CD4-positive, alpha-beta T cell treated with Interleukin-21 for 1 hour (primary cell): ENCODE results near the gene UIMC1.
"Not testable (repeated sequence)": the region's sequence is repeated elsewhere in the genome, so short reads cannot be mapped to it uniquely, and the experiment has no call there.

Experiments
- DNase-seq: peaks from one replicate; pipeline ENCODE4 v3.0.0-alpha.2; 2020

Gene UIMC1

DNA sequence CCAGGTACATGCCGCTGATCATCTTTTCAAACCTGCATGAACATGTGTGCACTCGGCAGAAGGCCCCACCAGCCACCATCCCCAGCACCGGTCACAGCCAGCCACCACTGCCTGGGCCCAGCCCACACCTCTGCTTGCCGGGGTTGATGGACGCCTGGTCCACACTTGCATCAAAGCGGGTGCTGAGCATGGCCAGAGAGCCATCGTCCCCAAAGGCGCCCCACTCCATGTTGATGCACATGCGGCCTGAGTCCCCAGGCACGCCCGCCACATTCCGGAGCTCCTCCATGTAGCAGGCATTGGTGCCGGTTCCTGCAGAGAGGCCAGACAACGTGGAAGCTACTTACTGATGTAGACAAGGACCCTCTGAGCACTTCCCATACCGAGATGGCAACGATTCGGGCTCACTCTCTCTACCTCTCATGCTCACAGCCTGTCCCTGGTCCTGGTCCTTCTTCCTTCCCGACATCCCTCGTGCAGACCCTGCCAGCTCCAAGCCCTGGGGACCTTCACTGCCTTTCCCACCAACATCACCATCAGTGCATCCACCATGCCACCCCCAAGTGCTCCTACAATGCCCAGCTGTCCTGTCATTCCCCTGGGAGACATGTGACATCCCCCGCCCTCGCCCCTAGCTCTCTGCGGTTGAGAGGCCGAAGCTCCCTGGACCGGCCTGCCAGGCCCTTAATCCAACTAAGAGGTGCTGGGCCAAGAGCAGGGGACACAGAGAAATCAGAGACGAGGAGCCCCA lies 124.6 kb downstream of the UIMC1 start:
- no peak for DNase-seq

GRCh38 chr5:176881021-176881749 lies 125.4 kb downstream of the UIMC1 start:
- no peak for DNase-seq

GRCh38 chr5:176880366-176881020 lies 126.1 kb downstream of the UIMC1 start:
- no peak for DNase-seq

DNA sequence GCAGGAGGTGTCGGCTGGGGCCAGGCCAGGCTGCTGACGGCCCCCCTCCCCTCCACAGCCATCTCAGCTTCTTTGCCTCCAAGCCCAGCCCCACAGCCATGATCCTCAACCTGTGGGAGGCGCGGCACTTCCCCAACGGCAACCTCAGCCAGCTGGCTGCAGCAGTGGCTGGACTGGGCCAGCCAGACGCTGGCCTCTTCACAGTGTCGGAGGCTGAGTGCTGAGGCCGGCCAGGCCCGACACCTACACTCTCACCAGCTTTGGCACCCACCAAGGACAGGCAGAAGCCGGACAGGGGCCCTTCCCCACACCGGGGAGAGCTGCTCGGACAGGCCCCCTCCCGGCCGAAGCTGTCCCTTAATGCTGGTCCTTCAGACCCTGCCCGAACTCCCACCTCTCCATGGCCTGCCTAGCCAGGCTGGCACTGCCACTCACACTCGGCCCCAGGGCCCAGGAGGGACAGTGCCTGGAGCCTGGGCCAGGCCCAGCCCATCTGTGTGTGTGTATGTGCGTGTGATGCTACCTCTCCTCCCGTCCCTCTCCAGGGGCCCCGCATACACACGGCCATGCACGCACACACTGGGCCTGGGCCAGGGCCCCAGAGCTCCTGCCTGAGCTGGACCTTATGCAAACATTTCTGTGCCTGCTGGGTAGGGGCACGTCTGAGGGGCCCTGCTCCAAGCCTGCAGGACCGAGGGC lies 126.8 kb downstream of the UIMC1 start:
- no peak for DNase-seq

DNA sequence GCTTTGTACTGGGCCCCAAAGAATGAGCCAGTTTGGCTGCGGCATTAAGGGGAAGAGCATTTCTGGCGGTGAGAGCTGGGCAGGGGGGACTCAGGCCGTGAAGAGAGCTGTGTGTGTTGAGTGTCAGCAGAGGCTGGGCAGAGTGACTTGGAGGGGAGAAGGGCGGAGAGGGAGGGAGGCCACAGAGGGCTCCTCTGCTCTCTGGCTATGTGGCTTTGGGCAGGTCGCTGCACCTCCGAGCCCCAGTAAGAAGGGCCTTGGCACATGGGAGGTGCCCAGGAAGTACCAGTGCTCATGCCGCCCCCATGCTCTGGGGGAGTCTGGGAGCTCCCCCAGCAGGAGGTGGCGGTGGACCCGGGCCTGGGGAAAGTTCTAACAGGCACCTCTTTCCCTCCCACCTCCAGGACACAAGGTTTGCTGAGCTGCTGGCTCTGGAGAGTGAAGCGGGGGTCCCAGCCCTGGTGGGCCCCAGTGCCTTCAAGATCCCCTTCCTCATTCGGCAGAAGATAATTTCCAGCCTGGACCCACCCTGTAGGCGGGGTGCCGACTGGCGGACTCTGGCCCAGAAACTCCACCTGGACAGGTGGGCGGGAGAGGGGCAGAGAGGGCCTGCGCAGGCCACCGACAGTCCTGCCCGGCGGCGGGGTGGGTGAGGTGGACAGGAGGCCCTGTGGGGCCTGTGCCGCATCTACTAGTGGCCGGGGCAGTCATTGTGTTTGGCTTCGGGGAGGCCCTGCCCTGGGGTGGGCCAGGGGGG lies 127.5 kb downstream of the UIMC1 start:
- no peak for DNase-seq

DNA sequence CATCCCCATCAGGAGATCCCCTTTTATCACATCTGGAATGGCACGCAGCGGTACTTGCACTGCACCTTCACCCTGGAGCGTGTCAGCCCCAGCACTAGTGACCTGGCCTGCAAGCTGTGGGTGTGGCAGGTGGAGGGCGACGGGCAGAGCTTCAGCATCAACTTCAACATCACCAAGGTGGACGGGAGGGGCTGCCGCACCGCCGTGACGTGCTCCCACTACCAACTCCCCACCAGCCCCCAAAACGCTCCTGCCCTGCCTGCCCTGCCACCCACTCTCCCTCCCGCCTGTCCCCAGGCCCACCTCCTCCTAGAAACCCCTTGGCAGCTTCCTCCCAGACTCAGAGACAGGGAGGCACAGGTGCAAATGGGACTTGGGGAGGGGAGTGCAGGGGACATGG lies 128.1 kb downstream of the UIMC1 start:
- DNase-seq = no peak

- no peak for DNase-seq
Measured at GRCh38 chr5:176877793-176878331, 128.7 kb downstream of the UIMC1 start.

DNA sequence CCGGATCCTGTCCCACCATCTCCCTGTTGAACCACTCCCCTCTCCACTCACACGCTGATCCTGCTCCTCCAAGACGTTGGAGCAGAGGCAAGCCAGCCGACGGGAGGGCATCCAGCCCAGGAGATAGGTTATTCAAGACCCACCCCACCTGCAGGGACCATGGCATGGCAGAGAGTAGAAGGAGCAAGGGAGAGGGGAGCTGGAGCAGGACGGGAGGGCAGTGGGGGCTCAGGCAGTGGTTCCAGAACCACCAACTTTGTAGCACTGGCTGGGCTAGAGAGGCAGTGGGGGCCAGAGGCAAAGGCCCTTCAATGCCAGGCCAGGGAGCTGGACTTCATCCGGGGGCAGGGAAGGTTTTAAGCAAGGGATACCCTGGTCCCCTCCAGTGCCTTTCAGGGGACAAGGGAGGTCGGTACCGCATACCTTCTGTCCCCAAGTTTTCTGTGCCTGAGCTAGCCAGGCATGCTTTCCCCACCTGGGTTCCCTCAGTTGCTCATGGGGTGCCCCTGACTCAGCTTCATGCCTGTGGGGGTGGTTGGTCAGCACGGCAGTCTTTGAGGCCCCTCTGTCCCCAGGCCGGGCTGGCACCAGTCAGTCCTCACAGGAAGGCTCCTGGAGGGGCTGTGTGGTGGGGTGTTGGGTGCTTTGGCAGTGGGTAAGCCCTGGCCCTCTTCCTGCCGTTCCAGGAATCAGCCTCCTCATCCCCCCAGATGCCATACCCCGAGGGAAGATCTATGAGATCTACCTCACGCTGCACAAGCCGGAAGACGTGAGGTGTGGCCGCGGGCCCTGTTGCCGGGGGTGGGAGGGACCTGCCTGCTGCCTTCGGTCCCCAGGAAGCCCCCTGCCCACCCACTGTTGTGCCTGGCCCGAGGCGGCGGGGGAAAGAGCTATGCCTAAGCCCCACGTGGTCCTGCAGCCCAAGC lies 129.8 kb downstream of the UIMC1 start:
- DNase-seq = no peak

DNA sequence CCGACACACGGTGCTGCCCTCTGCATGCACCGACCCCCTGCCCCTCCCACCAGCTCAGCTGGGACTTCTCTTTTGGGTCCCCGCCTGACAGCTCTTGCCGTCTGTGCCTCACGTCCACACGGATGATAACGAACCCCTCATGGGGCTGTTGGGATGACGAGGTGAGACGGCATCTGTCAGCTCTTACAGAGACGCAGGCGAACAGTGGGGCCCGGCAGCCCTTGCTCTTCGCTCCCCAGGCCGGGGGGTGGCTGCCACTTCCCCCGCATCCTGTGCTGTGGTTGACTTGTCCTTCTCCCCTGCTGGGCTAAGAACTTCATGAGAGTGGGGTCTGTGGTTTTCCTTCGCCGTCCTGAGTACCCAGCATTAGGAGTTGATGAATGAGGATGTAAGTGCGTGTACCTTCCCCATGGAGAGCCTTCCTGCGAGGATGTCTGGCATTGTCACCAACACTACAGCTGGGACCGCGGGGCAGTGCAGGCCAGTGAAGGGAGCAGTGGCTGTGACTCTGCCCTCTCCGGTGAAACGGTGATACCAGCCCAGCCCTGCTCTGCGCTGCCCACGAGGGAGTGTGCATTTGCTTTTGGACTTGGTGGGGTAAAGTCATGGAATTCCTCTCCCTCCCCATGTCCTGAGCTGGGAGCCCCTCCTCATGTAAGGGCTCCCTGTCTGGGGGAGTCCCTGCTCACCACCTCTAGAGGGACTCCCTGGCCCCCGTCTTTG lies 130.6 kb downstream of the UIMC1 start:
- DNase-seq = no peak

- no peak for DNase-seq
Measured at GRCh38 chr5:176875014-176875550, 131.5 kb downstream of the UIMC1 start.

GRCh38 chr5:176874198-176874780 lies 132.3 kb downstream of the UIMC1 start:
- no peak for DNase-seq

DNA sequence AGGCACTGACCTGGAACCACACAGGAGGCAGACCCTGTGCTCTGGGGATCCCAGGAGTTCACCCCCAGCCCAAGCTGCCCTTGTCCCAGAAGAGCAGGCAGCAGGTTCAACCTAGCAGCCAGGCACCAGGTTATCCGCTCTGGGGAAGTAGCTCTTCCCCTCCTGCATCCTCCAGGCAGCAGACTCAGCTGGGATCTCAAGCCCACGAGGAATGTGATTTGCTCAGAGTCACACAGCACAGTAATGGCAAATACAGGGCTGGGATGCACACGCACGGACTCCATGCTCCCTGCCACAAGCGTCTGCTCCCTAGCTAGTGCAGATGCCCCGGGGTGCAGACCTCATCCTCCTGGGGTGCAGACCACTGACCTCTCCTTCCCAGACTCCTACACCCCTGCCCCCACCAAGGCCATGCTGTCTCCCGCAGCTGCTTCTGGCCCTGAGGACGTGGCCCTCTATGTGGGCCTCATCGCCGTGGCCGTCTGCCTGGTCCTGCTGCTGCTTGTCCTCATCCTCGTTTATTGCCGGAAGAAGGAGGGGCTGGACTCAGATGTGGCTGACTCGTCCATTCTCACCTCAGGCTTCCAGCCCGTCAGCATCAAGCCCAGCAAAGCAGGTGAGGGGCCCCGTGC lies 132.9 kb downstream of the UIMC1 start:
- DNase-seq = no peak

DNA sequence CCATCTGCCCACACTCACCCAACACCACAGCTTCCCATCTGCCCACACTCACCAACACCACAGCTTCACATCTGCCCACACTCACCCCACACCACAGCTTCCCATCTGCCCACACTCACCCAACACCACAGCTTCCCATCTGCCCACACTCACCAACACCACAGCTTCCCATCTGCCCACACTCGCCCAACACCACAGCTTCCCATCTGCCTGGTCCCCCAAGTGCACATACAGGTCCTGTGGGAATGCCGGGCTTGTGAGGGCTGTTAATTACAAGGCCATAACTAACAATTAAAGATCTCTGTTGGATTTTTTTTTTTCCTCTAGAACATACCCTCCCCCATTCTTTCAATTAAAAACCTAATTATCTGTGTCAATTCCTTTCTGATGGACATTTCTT lies 133.6 kb downstream of the UIMC1 start:
- DNase-seq = not testable (repeated sequence)

GRCh38 chr5:176872586-176872985 lies 134.0 kb downstream of the UIMC1 start:
- DNase-seq = not testable (repeated sequence)

DNA sequence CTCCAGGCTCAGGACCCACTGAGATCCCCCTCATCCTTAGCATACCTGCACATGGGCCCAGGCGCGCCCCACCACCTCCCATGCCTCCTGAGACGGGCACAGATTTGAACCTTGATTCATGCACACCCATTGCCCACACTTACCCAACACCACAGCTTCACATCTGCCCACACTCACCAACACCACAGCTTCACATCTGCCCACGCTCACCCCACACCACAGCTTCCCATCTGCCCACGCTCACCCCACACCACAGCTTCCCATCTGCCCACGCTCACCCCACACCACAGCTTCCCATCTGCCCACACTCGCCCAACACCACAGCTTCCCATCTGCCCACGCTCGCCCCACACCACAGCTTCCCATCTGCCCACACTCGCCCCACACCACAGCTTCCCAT lies 135.9 kb downstream of the UIMC1 start:
- not testable (repeated sequence) for DNase-seq

DNA sequence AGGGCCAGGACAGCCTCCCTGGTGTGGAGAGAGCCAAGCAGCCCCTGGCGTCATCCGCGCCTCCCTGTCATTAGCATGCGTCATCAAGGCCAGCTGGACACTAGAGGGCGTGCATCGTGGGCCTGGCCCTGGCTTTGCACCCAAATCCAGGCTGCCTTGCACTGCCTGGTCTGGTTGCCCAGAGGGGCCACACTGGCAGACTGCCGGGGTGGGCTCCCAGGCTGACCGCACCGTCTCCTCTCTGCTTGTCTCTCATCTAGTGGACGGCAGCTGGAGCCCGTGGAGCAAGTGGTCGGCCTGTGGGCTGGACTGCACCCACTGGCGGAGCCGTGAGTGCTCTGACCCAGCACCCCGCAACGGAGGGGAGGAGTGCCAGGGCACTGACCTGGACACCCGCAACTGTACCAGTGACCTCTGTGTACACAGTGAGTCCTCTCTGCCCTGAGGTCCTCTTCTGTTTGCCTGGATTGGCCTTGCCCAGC lies 136.4 kb downstream of the UIMC1 start:
- no peak for DNase-seq

GRCh38 chr5:176869501-176870109 lies 137.0 kb downstream of the UIMC1 start:
- no peak for DNase-seq

GRCh38 chr5:176868731-176869130 lies 137.8 kb downstream of the UIMC1 start:
- no peak for DNase-seq

- DNase-seq = no peak
Measured at GRCh38 chr5:176868126-176868525, 138.5 kb downstream of the UIMC1 start.
